BJ (cell line): Measurements from ENCODE around the gene ATP9B. TPM values are rescaled to one million over a fixed set of nuclear protein-coding genes. Genes with fewer than 3 reads are reported as not detected.

Experiments used
- CTCF ChIA-PET: fragments of 350-600 bp; formaldehyde crosslinking; extraction: SDS; loops from one replicate; lab custom pipeline; 2021; ENCODE audit warnings: antibody characterized with exemption, inconsistent platforms; lab: Yijun Ruan, JAX
- POLR2A ChIA-PET: fragments of 300-600 bp; sonication (Branson Sonifier 250); formaldehyde crosslinking; extraction: SDS; loops from one replicate; lab custom pipeline; 2021; ENCODE audit warnings: antibody characterized with exemption; lab: Charles Lee
- DNase-seq: peaks from one replicate; pipeline ENCODE4 v3.0.0-alpha.2; 2011; ENCODE audit warnings: low read depth
- H3K27me3 ChIP-seq: 2 replicates; pipeline ENCODE4 v1.6.0; 2011; ENCODE audit warnings: low read length; ENCODE audit not compliant: control insufficient read depth, insufficient read depth
- H3K36me3 ChIP-seq: 2 replicates; pipeline ENCODE4 v1.5.1; 2011; ENCODE audit warnings: low read length; ENCODE audit not compliant: control insufficient read depth, insufficient read depth
- H3K4me3 ChIP-seq: 2 replicates; pipeline ENCODE4 v1.5.1; 2011; ENCODE audit warnings: low read depth, mild to moderate bottlenecking, control low read depth, low read length
- polyA plus RNA-seq: library from polyadenylated mRNA; depleted of rRNA; stranded (reverse); fragments of >200 nt; gene quantifications from 2 replicates; pipeline ENCODE4 v1.2.3, GENCODE V29; 2011
- TF ChIP-seq, protein P1 (sequence below): IDR thresholded peaks from 2 replicates; pipeline ENCODE4 v1.5.1; 2011; ENCODE audit warnings: low read depth, mild to moderate bottlenecking, control low read depth, inconsistent platforms, low read length, moderate library complexity; ENCODE audit not compliant: insufficient read depth

ATP9B gene
- polyA plus RNA-seq, 1 experiment = 17.4 TPM

DNA sequence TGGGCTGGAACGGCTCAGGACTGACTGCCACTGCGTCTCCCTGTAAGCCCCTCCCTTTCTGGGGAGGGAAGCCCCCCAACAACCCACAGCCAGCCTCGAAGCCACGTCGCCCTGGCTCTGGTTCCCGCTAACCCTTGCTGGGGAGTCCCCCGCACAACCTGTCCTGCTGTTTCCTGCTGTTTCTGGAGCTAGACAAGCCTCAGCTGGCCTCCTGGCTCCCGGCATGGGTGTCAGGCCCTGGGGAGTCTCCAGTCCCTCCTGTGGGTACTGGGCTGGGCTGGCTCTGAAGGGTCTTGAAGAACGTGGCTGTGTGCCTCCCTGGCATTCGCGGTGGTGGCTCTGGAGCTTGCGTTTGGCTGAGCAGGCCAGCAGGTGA, 347.5 kb downstream of the ATP9B start:
- TF ChIP-seq, protein P1, sequence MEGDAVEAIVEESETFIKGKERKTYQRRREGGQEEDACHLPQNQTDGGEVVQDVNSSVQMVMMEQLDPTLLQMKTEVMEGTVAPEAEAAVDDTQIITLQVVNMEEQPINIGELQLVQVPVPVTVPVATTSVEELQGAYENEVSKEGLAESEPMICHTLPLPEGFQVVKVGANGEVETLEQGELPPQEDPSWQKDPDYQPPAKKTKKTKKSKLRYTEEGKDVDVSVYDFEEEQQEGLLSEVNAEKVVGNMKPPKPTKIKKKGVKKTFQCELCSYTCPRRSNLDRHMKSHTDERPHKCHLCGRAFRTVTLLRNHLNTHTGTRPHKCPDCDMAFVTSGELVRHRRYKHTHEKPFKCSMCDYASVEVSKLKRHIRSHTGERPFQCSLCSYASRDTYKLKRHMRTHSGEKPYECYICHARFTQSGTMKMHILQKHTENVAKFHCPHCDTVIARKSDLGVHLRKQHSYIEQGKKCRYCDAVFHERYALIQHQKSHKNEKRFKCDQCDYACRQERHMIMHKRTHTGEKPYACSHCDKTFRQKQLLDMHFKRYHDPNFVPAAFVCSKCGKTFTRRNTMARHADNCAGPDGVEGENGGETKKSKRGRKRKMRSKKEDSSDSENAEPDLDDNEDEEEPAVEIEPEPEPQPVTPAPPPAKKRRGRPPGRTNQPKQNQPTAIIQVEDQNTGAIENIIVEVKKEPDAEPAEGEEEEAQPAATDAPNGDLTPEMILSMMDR = no peak
- H3K4me3 ChIP-seq = no peak overlapping the region
- no peaks in the 10 kb centered on the region; the same call in 1 of the 2 replicates for H3K36me3 ChIP-seq
- no peaks in the 10 kb centered on the region; the same call in 1 of the 2 replicates for H3K27me3 ChIP-seq
- POLR2A ChIA-PET = no interaction called here
- DNase-seq = no peak
- CTCF ChIA-PET = interaction anchor here (0.8 kb wide), 1 partner anchor 39 kb away, joined by 3 read pairs; no protein-coding TSS in a partner anchor

DNA sequence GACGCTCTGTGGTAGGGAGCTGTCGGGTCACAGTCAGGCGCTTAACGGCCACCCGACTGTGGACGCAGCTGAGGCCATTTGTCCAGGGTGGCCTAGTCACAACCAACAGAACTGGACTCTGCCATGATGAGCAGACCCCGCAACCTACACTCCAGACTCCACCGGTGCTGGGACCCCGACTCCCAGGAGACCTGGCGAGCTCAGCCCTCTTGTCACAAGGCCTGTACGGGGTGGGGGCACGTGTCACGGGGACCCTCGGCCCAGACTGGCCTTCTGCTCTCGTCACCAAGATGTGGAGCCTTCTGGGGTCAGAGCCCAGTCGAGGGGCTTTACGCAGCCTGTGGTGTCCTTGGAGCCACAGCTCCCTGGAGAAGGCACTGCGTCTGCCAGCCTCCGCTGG, 349.0 kb downstream of the ATP9B start:
- no peaks in the 10 kb centered on the region; the same call in 1 of the 2 replicates for H3K36me3 ChIP-seq
- H3K27me3 ChIP-seq = no peaks in the 10 kb centered on the region; the same call in 1 of the 2 replicates
- DNase-seq = no peak
- TF ChIP-seq, protein P1 = no peak
- CTCF ChIA-PET = interaction anchor here (1.2 to 1.5 kb wide), 2 partner anchors 12 to 80 kb away, joined by 3 to 5 read pairs; no protein-coding TSS in a partner anchor
- H3K4me3 ChIP-seq = no peak overlapping the region
- POLR2A ChIA-PET = no interaction called here

DNA sequence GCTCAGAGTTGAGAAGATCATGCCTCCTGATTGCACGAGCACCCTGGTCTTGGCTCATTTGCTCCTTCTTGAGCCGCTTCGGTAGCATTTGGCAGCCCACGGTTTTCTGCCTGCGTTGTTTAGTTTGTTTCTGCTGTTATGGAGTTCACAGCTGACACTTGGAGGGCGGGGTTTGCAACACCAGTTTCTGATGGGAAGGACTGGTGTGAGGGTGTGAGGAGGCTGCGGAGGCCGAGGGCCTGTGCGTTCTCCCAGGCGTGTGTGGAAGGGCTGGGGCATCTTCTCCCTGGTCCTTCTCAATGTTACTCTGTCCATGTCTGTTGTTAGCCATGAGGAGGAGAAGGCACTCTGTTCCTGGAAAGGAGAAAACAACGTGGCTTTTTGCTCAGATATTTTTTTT, 349.4 kb downstream of the ATP9B start:
- CTCF ChIA-PET = interaction anchor here (1.2 to 1.5 kb wide), 2 partner anchors 12 to 80 kb away, joined by 3 to 5 read pairs; no protein-coding TSS in a partner anchor
- POLR2A ChIA-PET = no interaction called here
- no peaks in the 10 kb centered on the region; the same call in 1 of the 2 replicates for H3K36me3 ChIP-seq

DNA sequence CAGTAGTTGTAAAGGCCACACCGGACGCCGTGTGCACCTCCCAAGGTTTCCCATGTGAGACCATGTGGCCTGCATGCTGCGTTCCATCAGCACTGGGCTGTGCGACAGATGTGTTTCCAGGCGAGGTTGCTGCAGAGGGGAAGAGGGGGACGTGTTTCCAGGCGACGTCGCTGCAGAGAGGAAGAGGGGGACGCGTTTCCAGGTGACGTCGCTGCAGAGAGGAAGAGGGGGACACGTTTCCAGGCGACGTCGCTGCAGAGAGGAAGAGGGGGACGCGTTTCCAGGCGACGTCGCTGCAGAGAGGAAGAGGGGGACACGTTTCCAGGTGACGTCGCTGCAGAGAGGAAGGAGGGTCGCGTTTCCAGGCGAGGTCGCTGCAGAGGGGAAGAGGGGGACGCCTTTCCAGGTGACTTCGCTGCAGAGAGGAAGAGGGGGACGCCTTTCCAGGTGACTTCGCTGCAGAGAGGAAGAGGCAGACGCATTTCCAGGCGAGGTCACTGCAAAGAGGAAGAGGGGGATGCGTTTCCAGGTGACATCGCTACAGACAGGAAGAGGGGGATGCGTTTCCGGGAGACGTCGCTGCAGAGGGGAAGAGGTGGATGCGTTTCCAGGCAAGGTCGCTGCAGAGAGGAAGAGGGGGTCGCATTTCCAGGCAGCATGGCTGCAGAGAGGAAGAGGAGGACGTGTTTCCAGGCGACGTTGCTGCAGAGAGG, 351.0 kb downstream of the ATP9B start:
- DNase-seq = no peak
- ChIA-PET POLR2A (no interaction called here), CTCF (interaction anchor here (1.5 kb wide), 1 partner anchor 11 kb away, joined by 5 read pairs; no protein-coding TSS in a partner anchor)
- H3K36me3 ChIP-seq = no peaks in the 10 kb centered on the region; the same call in 1 of the 2 replicates
- TF ChIP-seq, protein P1 = no peak
- no peaks in the 10 kb centered on the region; the same call in 1 of the 2 replicates for H3K27me3 ChIP-seq
- H3K4me3 ChIP-seq = no peak overlapping the region

More for the DNA sequence above, 349.4 kb downstream of the ATP9B start:
- no peak for DNase-seq
- TF ChIP-seq, protein P1 = no peak
- Histone ChIP-seq H3K27me3 (no peaks in the 10 kb centered on the region; the same call in 1 of the 2 replicates), H3K4me3 (no peak overlapping the region)

DNA sequence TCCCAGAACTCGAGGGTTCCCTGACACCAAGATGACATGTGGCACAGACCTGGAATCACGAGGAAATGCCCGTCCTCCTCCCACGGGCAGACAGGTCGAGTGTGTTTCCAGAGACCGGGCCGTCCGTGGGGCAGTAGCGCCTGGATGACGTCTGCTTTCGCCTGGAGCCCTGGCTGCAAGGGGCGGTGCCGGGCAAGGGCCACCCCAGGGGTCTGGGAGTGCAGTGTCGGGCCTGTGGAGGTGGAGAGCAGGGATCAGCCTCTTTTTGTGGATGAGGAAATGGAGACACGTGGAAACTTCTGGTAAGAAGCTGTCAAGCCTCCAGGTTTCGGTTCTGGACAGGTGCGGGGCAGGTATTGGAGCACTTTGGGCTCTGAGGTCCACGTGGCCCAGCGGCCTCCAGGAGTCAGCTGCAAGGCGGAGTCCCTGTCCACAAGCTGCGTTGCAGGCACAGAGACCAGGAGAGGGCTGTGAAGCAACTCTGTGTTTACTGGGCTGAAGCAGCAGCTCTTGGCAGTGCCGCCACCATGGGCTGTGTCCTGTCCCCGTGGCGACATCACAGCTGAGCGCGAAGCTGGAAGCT, 352.2 kb downstream of the ATP9B start:
- Histone ChIP-seq H3K4me3 (no peak overlapping the region), H3K36me3 (no peaks in the 10 kb centered on the region; the same call in 1 of the 2 replicates), H3K27me3 (no peaks in the 10 kb centered on the region; the same call in 1 of the 2 replicates)
- DNase-seq = no peak
- TF ChIP-seq, protein P1 = no peak
- ChIA-PET CTCF (interaction anchor here (0.6 to 0.7 kb wide), 2 partner anchors 18 to 736 kb away, joined by 3 read pairs; no protein-coding TSS in a partner anchor), POLR2A (no interaction called here)
